PC-9 (cell line): ENCODE results near the gene HMGB2. TPM values are rescaled to one million over a fixed set of nuclear protein-coding genes. Genes with fewer than 3 reads are reported as not detected.

Experiments
- BruUV-seq: library from RNA; stranded (reverse); fragments of 400-500 nt; replicated peaks from 2 replicates; lab custom pipeline; 2021; lab: Mats Ljungman, UMichigan
- CTCF ChIA-PET: fragments of 300-600 bp; sonication (Branson Sonifier 250); formaldehyde crosslinking; loops from one replicate; lab custom pipeline; 2022; ENCODE audit warnings: antibody characterized with exemption; lab: Charles Lee
- POLR2A ChIA-PET: fragments of 300-600 bp; sonication (Branson Sonifier 250); formaldehyde crosslinking; loops from one replicate; lab custom pipeline; 2022; ENCODE audit warnings: antibody characterized with exemption; ENCODE audit not compliant: unreplicated experiment; lab: Charles Lee
- DNase-seq, 2 experiments: peaks; one replicate each; pipeline versions ENCODE4 v3.0.0 to v3.0.0-alpha.2; 2015 to 2022; ENCODE audit warnings: mixed read lengths in 1 of 2
- H2AFZ ChIP-seq: fragments of 200-600 bp; sonication (generic); 2 replicates; pipeline ENCODE4 v1.8.1; 2017; ENCODE audit warnings: antibody characterized with exemption
- H3F3A ChIP-seq: fragments of 200-600 bp; sonication (generic); 2 replicates; pipeline ENCODE4 v1.8.1; 2017; ENCODE audit warnings: antibody characterized with exemption, mild to moderate bottlenecking, low read depth; ENCODE audit not compliant: insufficient read depth
- H3K27ac ChIP-seq: fragments of 200-600 bp; sonication (generic); 2 replicates; pipeline ENCODE4 v1.6.1; 2016; ENCODE audit warnings: mixed run types
- H3K27me3 ChIP-seq: fragments of 200-600 bp; sonication (generic); 2 replicates; pipeline ENCODE4 v1.6.1; 2016; ENCODE audit warnings: low read depth, mixed run types; ENCODE audit not compliant: insufficient read depth
- H3K36me3 ChIP-seq: fragments of 200-600 bp; sonication (generic); 2 replicates; pipeline ENCODE4 v1.6.1; 2016; ENCODE audit warnings: low read depth, mixed run types
- H3K4me1 ChIP-seq: fragments of 200-600 bp; sonication (generic); replicated peaks from 2 replicates; pipeline ENCODE4 v1.6.1; 2016; ENCODE audit warnings: mixed run types; ENCODE audit not compliant: insufficient read depth
- H3K4me2 ChIP-seq: fragments of 200-600 bp; sonication (generic); 2 replicates; pipeline ENCODE4 v1.6.1; 2017; ENCODE audit warnings: mixed run types
- H3K4me3 ChIP-seq: fragments of 200-600 bp; sonication (generic); 2 replicates; pipeline ENCODE4 v1.6.1; 2016; ENCODE audit warnings: mixed run types
- H3K79me2 ChIP-seq: fragments of 200-600 bp; sonication (generic); 2 replicates; pipeline ENCODE4 v1.6.1; 2017; ENCODE audit warnings: low read depth, mixed run types
- H3K9me2 ChIP-seq: fragments of 200-600 bp; sonication (generic); 2 replicates; pipeline ENCODE4 v1.8.1; 2017; ENCODE audit warnings: mild to moderate bottlenecking; ENCODE audit not compliant: insufficient read depth
- H3K9me3 ChIP-seq: fragments of 200-600 bp; sonication (generic); 2 replicates; pipeline ENCODE4 v1.8.1; 2016; ENCODE audit warnings: low read depth; ENCODE audit not compliant: insufficient read depth
- H4K20me1 ChIP-seq: fragments of 200-600 bp; sonication (generic); 2 replicates; pipeline ENCODE4 v1.8.1; 2017; ENCODE audit not compliant: insufficient read depth
- EZH2 ChIP-seq: fragments of 200-600 bp; sonication (generic); IDR thresholded peaks from 2 replicates; pipeline ENCODE4 v1.8.0; 2017; ENCODE audit warnings: antibody characterized with exemption, low read depth
- intact Hi-C: fragments of 100-400 bp; cut with micrococcal nuclease; formaldehyde crosslinking; loops from one replicate; pipeline ENCODE4 v1.10.0; 2022; ENCODE audit not compliant: unreplicated experiment
- total RNA-seq: library from RNA; stranded (reverse); gene quantifications from 2 replicates; pipeline ENCODE4 v1.2.3, GENCODE V29; 2021
- TF ChIP-seq, protein P1 (sequence below): fragments of 200-600 bp; sonication (generic); conservative IDR thresholded peaks from 2 replicates; pipeline ENCODE4 v1.6.1; 2017; ENCODE audit warnings: mixed run types, antibody characterized with exemption, mild to moderate bottlenecking, moderate library complexity

HMGB2 gene
- total RNA-seq, 1 experiment from 2014 or later, result 213 TPM

DNA sequence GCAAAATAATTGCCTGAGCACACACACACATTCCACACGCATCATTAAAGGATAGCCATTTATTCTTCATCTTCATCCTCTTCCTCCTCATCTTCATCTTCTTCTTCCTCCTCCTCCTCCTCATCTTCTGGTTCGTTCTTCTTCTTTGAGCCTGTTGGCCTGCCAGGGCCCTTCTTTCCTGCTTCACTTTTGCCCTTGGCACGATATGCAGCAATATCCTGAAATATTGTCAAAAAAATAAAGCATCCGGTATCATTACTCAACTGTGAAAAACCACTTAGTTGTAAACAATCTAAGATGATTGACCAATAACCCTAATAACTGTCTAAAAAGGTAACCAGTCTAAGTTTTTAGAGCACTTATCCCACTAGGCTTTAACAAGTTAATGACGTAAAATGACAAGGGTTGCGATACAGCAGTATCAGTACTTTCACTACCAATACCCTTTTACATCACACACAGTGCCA lies 2.1 kb downstream of the HMGB2 start:
- H3K4me2 ChIP-seq, result peak overlapping the region; percentile 84
- no peaks in the 10 kb centered on the region for H4K20me1 ChIP-seq
- H3K9me2 ChIP-seq, result no peaks in the 10 kb centered on the region
- no peak overlapping the region for H2AFZ ChIP-seq
- H3K79me2 ChIP-seq, result peaks cover 31% of the 10 kb centered on the region
- H3K27me3 ChIP-seq, result no peaks in the 10 kb centered on the region
- peaks cover 25% of the 10 kb centered on the region for H3K4me1 ChIP-seq
- no peaks in the 10 kb centered on the region for H3K9me3 ChIP-seq
- no TSS peak for BruUV-seq
- peaks cover 23% of the 10 kb centered on the region; the same call in 1 of the 2 replicates for H3F3A ChIP-seq
- ChIA-PET POLR2A (interaction anchor here (0.6 to 0.7 kb wide), 2 partner anchors 444 to 880 kb away, joined by 3 to 6 read pairs; no protein-coding TSS in a partner anchor), CTCF (no interaction called here)
- no peaks in the 10 kb centered on the region for H3K36me3 ChIP-seq
- H3K27ac ChIP-seq, result no peak overlapping the region
- peak overlapping the region; percentile 94 for H3K4me3 ChIP-seq
- TF ChIP-seq, protein P1, sequence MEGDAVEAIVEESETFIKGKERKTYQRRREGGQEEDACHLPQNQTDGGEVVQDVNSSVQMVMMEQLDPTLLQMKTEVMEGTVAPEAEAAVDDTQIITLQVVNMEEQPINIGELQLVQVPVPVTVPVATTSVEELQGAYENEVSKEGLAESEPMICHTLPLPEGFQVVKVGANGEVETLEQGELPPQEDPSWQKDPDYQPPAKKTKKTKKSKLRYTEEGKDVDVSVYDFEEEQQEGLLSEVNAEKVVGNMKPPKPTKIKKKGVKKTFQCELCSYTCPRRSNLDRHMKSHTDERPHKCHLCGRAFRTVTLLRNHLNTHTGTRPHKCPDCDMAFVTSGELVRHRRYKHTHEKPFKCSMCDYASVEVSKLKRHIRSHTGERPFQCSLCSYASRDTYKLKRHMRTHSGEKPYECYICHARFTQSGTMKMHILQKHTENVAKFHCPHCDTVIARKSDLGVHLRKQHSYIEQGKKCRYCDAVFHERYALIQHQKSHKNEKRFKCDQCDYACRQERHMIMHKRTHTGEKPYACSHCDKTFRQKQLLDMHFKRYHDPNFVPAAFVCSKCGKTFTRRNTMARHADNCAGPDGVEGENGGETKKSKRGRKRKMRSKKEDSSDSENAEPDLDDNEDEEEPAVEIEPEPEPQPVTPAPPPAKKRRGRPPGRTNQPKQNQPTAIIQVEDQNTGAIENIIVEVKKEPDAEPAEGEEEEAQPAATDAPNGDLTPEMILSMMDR, result no peak
- TF ChIP-seq EZH2, result no peak
- intact Hi-C loops, result no loop called here
- no peak for DNase-seq

DNA sequence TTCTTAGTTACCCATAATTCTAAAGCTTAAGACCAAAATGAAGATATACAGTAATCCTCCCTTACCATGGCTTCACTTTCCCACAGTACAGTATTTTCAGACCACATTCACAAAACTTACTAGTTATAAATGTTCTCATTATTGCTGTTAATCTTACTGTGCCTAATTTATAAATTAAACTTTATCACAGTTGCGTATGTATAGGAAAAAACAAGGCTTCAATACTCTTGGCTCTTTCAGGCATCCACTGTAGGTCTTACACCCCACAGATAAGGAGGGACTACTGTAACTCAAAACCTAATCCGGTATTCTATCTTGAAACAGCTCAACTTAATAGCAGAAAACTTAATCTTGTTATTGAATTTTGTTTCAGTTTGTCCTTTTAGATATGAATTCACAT lies 3.6 kb downstream of the HMGB2 start:
- no peaks in the 10 kb centered on the region for H3K36me3 ChIP-seq
- no peak for TF ChIP-seq EZH2
- TF ChIP-seq, protein P1, result no peak
- BruUV-seq, result no TSS peak
- POLR2A ChIA-PET, result no interaction called here
- CTCF ChIA-PET, result no interaction called here
- H3K27me3 ChIP-seq, result no peaks in the 10 kb centered on the region
- H3K27ac ChIP-seq, result 0 out of 2 replicates have a peak overlapping the region, but pooled peaks have one; percentile 9
- no peak overlapping the region for H3K4me2 ChIP-seq
- H2AFZ ChIP-seq, result no peak overlapping the region
- peaks cover 31% of the 10 kb centered on the region for H3K79me2 ChIP-seq
- H3K4me3 ChIP-seq, result no peak overlapping the region
- DNase-seq, result no peak
- H3F3A ChIP-seq, result peaks cover 29% of the 10 kb centered on the region; the same call in 1 of the 2 replicates
- H3K4me1 ChIP-seq, result peaks cover 16% of the 10 kb centered on the region
- H3K9me3 ChIP-seq, result no peaks in the 10 kb centered on the region
- no peaks in the 10 kb centered on the region for H4K20me1 ChIP-seq
- intact Hi-C loops, result no loop called here
- H3K9me2 ChIP-seq, result no peaks in the 10 kb centered on the region

DNA sequence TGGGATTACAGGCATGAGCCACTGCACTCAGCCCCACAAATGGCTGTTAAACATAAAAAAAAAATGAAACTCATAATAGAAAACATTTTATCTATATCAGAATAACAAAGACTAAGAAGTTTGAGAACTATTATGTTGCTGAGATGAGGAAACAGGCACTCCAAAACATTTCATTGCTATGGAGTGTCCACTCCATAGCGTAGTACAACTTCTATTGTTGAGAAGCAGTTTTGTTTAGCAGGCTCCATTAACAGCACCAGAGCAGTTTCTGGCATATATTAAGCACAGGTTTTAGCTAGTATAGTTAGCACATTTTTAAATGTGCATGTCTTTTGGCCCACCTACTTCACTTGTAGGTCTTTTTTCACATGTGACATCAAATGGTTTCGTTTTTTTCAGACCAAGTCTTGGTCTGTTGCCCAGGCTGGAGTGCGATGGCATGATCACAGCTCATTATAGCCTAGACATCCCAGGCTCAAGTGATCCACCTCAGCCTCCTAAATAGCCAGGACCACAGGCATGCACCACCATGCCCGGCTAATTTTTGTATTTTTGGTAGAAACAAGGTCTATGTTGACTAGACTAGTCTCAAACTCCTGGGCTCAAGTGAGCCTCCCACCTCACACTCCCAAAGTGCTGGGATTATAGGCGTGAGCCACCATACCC lies 5.8 kb downstream of the HMGB2 start:
- H2AFZ ChIP-seq, result no peak overlapping the region
- peaks cover 15% of the 10 kb centered on the region for H3K4me1 ChIP-seq
- peaks cover 26% of the 10 kb centered on the region; the same call in 1 of the 2 replicates for H3F3A ChIP-seq
- no TSS peak for BruUV-seq
- H4K20me1 ChIP-seq, result no peaks in the 10 kb centered on the region
- H3K36me3 ChIP-seq, result no peaks in the 10 kb centered on the region
- POLR2A ChIA-PET, result no interaction called here
- intact Hi-C loops, result no loop called here
- no peak overlapping the region for H3K4me2 ChIP-seq
- no peak overlapping the region for H3K27ac ChIP-seq
- CTCF ChIA-PET, result no interaction called here
- no peak overlapping the region for H3K4me3 ChIP-seq
- H3K9me3 ChIP-seq, result no peaks in the 10 kb centered on the region
- TF ChIP-seq, protein P1, result no peak
- no peak for TF ChIP-seq EZH2
- DNase-seq, result no peak
- H3K27me3 ChIP-seq, result no peaks in the 10 kb centered on the region
- H3K79me2 ChIP-seq, result peaks cover 24% of the 10 kb centered on the region
- no peaks in the 10 kb centered on the region for H3K9me2 ChIP-seq
